ENCODE data around the gene DTHD1. TPM values are rescaled to one million over a fixed set of nuclear protein-coding genes. Genes with fewer than 3 reads are reported as not detected.

DTHD1 gene
- total RNA-seq, 1 experiment from 2014 or later: not detected

DNA sequence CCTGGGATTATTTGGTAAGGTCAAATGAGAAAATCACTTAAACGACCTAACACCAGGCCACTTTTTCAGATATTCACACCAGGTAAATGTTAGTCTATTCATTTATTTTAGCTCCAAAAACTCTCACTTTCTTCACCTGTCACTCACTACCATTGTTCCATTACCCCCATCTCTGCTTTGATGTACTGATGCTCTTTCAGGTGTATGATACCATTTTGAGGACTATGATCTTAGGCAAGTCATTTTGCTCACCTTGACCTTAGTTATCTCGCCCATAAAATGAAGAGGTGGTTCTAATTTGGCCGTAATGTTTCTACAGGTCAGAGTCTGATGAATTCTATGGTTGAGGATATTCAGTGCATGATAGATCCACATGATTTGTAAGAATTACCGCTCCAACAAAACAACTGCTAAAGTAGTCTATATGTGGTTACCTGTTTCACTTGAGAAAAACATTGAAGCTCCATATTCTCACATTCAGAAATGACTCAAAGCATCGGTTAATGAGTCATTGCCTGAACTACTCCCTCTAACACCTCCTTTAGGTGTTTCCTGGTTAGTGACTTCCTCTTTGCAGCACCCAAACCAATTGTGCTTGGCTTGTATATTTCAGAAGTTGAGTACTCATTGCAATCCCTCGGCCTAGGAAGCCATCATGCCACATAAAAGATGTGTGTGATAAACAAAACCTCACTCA, 4.5 kb downstream of the DTHD1 start:
- no peaks in the 10 kb centered on the region for H3K4me1 ChIP-seq
- H3K4me3 Mint-ChIP-seq (ENCODE audit: unreplicated experiment): no peak overlapping the region
- no peaks in the 10 kb centered on the region for H3K36me3 ChIP-seq (ENCODE audit: control insufficient read depth, insufficient read depth, low read length)
- H3K27me3 Mint-ChIP-seq (ENCODE audit: insufficient read depth, unreplicated experiment): peaks cover 3% of the 10 kb centered on the region
- no peak for DNase-seq
- no TSS peak for BruUV-seq (replicated peaks)
- H3K9me3 ChIP-seq: no peaks in the 10 kb centered on the region
- no peaks in the 10 kb centered on the region for H3K9me3 Mint-ChIP-seq (ENCODE audit: unreplicated experiment)
- H3K27ac Mint-ChIP-seq (ENCODE audit: unreplicated experiment): no peak overlapping the region
- no peaks in the 10 kb centered on the region for H3K36me3 Mint-ChIP-seq (ENCODE audit: insufficient read depth, unreplicated experiment)
- no peaks in the 10 kb centered on the region for H3K4me1 Mint-ChIP-seq (ENCODE audit: low read depth, unreplicated experiment)
- intact Hi-C loops (cut with micrococcal nuclease; ENCODE audit: unreplicated experiment): no loop called here
- POLR2A ChIA-PET: no interaction called here
- CTCF ChIA-PET: no interaction called here
- TF ChIP-seq, protein P1, sequence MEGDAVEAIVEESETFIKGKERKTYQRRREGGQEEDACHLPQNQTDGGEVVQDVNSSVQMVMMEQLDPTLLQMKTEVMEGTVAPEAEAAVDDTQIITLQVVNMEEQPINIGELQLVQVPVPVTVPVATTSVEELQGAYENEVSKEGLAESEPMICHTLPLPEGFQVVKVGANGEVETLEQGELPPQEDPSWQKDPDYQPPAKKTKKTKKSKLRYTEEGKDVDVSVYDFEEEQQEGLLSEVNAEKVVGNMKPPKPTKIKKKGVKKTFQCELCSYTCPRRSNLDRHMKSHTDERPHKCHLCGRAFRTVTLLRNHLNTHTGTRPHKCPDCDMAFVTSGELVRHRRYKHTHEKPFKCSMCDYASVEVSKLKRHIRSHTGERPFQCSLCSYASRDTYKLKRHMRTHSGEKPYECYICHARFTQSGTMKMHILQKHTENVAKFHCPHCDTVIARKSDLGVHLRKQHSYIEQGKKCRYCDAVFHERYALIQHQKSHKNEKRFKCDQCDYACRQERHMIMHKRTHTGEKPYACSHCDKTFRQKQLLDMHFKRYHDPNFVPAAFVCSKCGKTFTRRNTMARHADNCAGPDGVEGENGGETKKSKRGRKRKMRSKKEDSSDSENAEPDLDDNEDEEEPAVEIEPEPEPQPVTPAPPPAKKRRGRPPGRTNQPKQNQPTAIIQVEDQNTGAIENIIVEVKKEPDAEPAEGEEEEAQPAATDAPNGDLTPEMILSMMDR (IDR thresholded peaks at IDR 0.05; ENCODE audit: insufficient read depth in 1 of 2, low read depth in 1 of 2, low read length in 1 of 2, severe bottlenecking in 1 of 2, unreplicated experiment in 1 of 2): no peak
- H3K4me3 ChIP-seq (ENCODE audit: low read depth, low read length): no peak overlapping the region
- H3K27me3 ChIP-seq (replicated peaks; ENCODE audit: control insufficient read depth, insufficient read depth, low read length): no peaks in the 10 kb centered on the region

DNA sequence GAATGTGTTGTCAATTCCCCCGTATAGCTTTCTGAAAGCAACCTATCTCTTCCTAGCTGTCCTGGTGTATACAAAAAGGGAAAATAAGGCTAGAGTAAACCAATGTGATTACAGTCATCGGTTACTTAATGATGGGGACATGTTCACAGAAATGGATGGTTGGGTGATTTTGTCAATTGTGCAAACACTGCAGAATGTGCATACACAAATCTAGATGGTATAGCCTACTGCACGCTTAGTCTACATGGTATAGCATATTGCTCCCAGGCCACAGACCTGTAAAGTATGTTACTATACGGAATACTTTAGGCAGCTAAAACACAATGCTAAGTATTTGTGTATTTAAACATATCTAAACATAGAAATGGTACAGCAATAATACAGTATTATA, 5.1 kb downstream of the DTHD1 start:
- TF ChIP-seq, protein P1 (IDR thresholded peaks at IDR 0.05; ENCODE audit: insufficient read depth in 1 of 2, low read depth in 1 of 2, low read length in 1 of 2, severe bottlenecking in 1 of 2, unreplicated experiment in 1 of 2): no peak
- H3K27ac Mint-ChIP-seq (ENCODE audit: unreplicated experiment): no peak overlapping the region
- no peaks in the 10 kb centered on the region for H3K36me3 Mint-ChIP-seq (ENCODE audit: insufficient read depth, unreplicated experiment)
- no peaks in the 10 kb centered on the region for H3K4me1 Mint-ChIP-seq (ENCODE audit: low read depth, unreplicated experiment)
- POLR2A ChIA-PET: no interaction called here
- no peak overlapping the region for H3K4me3 Mint-ChIP-seq (ENCODE audit: unreplicated experiment)
- Histone ChIP-seq H3K4me3 (ENCODE audit: low read depth, low read length) (no peak overlapping the region), H3K9me3 (no peaks in the 10 kb centered on the region), H3K4me1 (no peaks in the 10 kb centered on the region), H3K27me3 (replicated peaks; ENCODE audit: control insufficient read depth, insufficient read depth, low read length) (no peaks in the 10 kb centered on the region), H3K36me3 (ENCODE audit: control insufficient read depth, insufficient read depth, low read length) (no peaks in the 10 kb centered on the region)
- H3K27me3 Mint-ChIP-seq (ENCODE audit: insufficient read depth, unreplicated experiment): peaks cover 3% of the 10 kb centered on the region
- DNase-seq: no peak
- BruUV-seq (replicated peaks): no TSS peak
- CTCF ChIA-PET: no interaction called here
- H3K9me3 Mint-ChIP-seq (ENCODE audit: unreplicated experiment): no peaks in the 10 kb centered on the region
- intact Hi-C loops (cut with micrococcal nuclease; ENCODE audit: unreplicated experiment): no loop called here

DNA sequence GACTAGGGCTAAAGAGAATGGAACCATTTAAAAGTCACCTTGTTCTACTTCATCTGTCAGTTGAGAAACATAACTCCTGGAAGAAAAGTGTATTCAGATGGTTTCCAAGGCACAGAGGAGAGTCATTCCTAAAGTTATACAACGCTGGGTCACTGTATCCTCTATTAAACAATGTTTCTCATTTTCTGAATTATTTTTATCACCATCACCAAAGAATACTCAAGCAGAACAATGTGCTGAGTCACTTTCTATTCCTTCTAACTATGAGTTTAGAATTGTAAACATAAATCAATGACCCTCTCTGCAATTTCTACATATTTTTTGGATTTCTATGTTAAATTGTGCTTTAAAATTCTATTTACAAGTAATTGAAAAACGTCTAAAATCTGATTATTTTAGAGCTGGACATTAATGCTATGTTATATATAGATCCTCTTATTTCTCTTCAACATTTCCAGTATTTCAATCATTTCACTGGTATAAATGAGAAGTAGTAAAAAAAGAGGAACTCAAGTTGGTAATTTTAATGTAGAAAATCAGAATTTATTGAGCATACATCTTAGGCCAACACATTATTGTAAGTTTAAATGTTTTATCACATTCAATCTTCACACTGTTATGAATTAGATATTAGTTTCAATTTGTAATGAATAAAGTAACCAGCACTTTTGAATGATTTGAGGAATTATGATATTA, 7.5 kb downstream of the DTHD1 start:
- ChIA-PET POLR2A (no interaction called here), CTCF (no interaction called here)
- no TSS peak for BruUV-seq (replicated peaks)
- Mint-ChIP-seq H3K4me3 (ENCODE audit: unreplicated experiment) (no peak overlapping the region), H3K27ac (ENCODE audit: unreplicated experiment) (no peak overlapping the region), H3K36me3 (ENCODE audit: insufficient read depth, unreplicated experiment) (no peaks in the 10 kb centered on the region), H3K9me3 (ENCODE audit: unreplicated experiment) (no peaks in the 10 kb centered on the region), H3K27me3 (ENCODE audit: insufficient read depth, unreplicated experiment) (no peaks in the 10 kb centered on the region), H3K4me1 (ENCODE audit: low read depth, unreplicated experiment) (no peaks in the 10 kb centered on the region)
- no peak for DNase-seq
- H3K36me3 ChIP-seq (ENCODE audit: control insufficient read depth, insufficient read depth, low read length): no peaks in the 10 kb centered on the region
- TF ChIP-seq, protein P1 (IDR thresholded peaks at IDR 0.05; ENCODE audit: insufficient read depth in 1 of 2, low read depth in 1 of 2, low read length in 1 of 2, severe bottlenecking in 1 of 2, unreplicated experiment in 1 of 2): no peak
- intact Hi-C loops (cut with micrococcal nuclease; ENCODE audit: unreplicated experiment): no loop called here
- H3K9me3 ChIP-seq: no peaks in the 10 kb centered on the region
- H3K4me3 ChIP-seq (ENCODE audit: low read depth, low read length): no peak overlapping the region
- no peaks in the 10 kb centered on the region for H3K4me1 ChIP-seq
- no peaks in the 10 kb centered on the region for H3K27me3 ChIP-seq (replicated peaks; ENCODE audit: control insufficient read depth, insufficient read depth, low read length)

All from Caco-2 (cell line).